ENCODE results near the gene ISG20L2.
A peak's percentile ranks its signal among the peaks of the same experiment; 100 is the strongest.

The ISG20L2 gene

DNA sequence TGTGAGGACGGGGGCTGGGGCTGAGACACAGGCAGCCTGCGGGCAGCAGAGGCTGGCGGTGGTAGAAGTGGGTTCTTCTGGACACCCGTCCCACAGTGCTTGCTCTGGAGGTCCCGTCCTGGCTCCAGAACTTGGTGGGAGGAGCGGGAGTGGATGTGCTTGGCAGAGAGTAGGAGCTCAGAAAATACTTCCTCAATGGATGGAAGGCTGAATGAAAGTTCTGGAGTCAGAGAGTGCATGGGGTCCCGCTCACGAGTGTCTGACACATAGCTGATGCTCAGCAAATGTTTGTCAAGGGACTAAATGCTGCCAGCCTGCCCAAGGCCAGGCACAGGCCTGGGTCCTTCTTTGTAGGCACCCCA, 37.9 kb downstream of the ISG20L2 start:
- peak overlapping the region; percentile 35; the same call in 1 of the 2 replicates for H3K27ac ChIP-seq
- TF ChIP-seq, protein P1, sequence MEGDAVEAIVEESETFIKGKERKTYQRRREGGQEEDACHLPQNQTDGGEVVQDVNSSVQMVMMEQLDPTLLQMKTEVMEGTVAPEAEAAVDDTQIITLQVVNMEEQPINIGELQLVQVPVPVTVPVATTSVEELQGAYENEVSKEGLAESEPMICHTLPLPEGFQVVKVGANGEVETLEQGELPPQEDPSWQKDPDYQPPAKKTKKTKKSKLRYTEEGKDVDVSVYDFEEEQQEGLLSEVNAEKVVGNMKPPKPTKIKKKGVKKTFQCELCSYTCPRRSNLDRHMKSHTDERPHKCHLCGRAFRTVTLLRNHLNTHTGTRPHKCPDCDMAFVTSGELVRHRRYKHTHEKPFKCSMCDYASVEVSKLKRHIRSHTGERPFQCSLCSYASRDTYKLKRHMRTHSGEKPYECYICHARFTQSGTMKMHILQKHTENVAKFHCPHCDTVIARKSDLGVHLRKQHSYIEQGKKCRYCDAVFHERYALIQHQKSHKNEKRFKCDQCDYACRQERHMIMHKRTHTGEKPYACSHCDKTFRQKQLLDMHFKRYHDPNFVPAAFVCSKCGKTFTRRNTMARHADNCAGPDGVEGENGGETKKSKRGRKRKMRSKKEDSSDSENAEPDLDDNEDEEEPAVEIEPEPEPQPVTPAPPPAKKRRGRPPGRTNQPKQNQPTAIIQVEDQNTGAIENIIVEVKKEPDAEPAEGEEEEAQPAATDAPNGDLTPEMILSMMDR (conservative IDR thresholded peaks at IDR 0.05): no peak

DNA sequence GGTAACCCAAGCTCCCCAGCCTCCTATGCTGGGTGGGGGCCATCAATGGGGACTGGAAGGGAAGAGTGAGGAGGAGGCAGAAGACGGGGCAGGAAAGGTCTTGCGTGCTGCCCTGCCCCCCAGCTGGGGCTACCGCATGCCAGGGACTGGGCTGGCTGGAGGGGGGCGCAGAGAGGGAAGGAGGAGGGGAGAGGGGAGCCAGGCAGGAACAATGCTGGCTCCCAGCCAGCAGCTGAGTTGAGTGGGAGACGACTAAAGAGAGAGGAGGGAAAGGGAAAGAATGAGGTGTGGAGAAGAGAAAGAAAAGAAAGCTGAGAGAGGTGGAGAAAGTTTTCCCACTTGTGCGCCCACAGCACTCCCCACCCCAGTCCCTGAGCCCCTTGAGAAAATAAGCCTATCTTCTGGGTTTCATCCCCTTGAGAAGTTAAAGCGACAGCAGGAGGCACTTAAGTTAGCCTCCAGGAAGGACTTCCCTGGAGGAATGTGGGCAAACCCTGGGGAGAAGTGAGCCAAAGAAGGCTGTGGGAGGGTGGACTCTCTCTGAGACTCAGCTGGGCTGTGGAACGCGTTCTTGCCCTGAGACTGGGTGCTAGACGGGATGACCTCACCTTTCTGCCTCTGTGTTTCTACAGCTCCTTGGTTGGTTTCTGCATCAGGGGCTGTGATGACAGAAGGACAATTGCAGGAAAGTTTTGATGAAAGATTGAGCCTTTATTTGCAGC, 38.5 kb downstream of the ISG20L2 start:
- H3K27ac ChIP-seq: peak overlapping the region; percentile 35; the same call in 1 of the 2 replicates
- TF ChIP-seq, protein P1 (conservative IDR thresholded peaks at IDR 0.05): no peak

- TF ChIP-seq, protein P1 (conservative IDR thresholded peaks at IDR 0.05): peak; percentile 91
- H3K27ac ChIP-seq: peak overlapping the region; percentile 35; the same call in 1 of the 2 replicates
Measured at GRCh38 chr1:156689035-156689952, 39.3 kb downstream of the ISG20L2 start.

DNA sequence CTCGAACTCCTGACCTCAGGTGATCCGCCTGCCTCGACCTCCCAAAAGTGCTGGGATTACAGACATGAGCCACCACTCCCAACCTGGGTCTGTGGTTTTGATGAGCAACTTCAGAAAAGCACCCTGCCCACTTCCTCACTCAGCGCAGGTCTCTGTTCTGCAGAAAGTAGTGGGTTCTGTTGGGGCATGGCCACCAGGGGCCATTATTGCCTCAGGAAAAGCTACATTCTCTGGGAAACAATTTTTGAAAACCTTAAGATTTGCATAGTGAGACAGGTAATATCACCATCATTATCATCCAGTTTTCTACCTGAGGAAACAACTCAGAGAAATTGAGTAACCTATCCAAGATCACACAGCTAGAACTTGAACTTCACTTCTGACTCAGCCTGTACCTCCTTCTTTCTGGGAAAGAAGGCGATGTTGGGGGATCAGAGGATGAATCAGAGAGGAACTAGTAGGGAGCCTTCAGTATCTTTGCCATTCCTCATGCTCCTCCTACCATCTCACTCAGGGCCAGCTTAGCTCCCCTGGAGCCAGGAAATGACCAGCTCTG, 44.3 kb downstream of the ISG20L2 start:
- H3K27ac ChIP-seq: no peak overlapping the region

DNA sequence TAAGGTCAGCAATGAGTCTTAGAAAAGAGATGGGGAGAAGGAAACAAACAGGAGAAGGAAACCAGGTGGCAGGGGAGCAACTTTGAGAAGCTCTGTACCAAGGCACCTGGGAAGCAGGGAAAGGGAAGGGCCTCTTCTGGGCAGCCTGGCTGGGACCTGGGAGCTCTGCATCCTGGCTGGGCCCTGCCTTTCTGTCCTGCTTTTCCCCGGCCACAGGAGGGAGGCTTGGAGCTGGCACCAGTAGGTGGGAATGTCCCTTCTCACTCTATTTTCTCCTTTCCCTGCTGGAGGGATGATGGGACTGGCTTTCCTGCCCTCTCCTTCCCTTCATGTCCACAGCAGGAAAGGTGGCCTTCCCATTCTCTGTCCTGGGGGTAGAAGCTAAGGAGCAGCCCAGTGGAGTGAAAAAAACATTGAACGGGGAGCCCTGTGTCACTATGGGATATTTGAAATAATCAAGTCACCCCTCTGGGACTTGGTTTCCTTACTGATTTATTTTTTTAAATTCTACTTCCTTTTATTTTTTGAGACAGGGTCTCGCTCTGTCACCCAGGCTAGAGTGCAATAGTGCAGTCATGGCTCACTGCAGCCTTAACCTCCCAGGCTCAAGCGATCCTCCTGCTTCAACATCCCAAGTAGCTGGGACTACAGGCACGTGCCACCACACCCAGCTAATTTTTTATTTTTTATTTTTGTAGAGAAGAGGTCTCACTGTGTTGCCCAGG, 46.2 kb downstream of the ISG20L2 start:
- TF ChIP-seq, protein P1 (conservative IDR thresholded peaks at IDR 0.05): peak; percentile 15; the same call in 1 of the 2 replicates
- no peak overlapping the region for H3K27ac ChIP-seq

More for the DNA sequence above, 44.3 kb downstream of the ISG20L2 start:
- TF ChIP-seq, protein P1 (conservative IDR thresholded peaks at IDR 0.05): no peak

DNA sequence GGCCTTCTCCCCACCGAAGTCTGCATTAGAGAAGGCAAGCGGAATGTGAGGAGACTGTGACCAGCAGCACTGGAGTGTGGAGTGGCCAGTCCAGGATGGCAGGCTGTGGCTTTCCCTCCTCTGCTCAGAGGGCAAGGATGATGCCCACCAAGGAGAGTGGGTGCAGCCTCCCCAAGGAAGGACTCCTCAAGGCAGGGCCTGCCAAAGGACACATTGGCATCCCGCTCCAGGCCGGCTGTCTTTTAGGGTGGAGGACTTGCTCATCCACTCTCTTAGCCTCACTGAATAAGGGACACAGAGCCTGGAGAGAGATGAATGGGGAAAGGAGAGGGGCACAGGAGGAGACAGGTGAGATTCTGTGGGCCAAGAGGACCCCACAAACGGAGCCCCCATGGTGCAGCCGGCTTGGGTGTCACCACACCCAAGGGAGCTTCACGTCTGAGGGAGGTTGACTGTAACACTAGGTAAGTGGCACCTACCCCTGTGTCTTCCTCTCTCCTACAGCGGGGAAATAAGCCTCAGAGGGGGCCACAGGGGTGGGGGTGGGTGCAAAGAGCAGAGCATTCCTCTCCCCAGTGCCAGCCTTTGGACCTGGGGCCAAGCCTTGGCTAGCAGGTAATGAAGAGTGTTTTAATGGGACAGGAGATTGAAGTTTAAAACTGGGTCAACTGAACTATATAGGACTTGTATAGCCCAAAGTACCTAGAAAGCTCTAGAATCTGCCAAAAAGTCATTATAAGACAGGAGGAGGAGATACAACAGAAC, 47.2 kb downstream of the ISG20L2 start:
- H3K27ac ChIP-seq: no peak overlapping the region

More for the DNA sequence above, 47.2 kb downstream of the ISG20L2 start:
- TF ChIP-seq, protein P1 (conservative IDR thresholded peaks at IDR 0.05): no peak
